ENCODE measurements around the gene CYP26C1.

DNA sequence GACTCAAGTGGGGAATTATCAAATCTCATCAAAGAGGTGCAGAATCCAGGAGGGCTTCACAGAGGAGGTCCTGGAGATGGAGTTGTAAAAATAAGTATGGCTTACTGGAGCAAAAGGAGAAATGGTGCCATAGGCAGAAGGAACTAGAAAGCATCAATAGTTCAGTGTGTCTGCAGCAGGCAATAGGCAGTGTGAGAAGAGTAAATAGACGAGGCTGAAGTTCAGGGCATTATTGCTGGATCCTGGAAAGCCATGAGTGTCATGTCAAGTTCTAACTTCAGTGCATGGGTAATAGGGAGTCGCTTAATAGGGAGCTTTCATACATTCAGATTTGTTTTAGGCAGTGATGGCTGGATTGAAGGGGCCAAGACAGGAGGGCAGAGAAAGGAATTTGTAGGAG lies 52.4 kb downstream of the CYP26C1 start:
- TF ChIP-seq, protein P1, sequence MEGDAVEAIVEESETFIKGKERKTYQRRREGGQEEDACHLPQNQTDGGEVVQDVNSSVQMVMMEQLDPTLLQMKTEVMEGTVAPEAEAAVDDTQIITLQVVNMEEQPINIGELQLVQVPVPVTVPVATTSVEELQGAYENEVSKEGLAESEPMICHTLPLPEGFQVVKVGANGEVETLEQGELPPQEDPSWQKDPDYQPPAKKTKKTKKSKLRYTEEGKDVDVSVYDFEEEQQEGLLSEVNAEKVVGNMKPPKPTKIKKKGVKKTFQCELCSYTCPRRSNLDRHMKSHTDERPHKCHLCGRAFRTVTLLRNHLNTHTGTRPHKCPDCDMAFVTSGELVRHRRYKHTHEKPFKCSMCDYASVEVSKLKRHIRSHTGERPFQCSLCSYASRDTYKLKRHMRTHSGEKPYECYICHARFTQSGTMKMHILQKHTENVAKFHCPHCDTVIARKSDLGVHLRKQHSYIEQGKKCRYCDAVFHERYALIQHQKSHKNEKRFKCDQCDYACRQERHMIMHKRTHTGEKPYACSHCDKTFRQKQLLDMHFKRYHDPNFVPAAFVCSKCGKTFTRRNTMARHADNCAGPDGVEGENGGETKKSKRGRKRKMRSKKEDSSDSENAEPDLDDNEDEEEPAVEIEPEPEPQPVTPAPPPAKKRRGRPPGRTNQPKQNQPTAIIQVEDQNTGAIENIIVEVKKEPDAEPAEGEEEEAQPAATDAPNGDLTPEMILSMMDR (IDR thresholded peaks at IDR 0.05; ENCODE audit: poor library complexity): no peak
- no peak for TF ChIP-seq EZH2 (IDR thresholded peaks at IDR 0.05; ENCODE audit: borderline replicate concordance)
- no peak for TF ChIP-seq EZH2phosphoT487 (IDR thresholded peaks at IDR 0.05; ENCODE audit: low read depth, severe bottlenecking, unreplicated experiment)
